DOHH2 (cell line): ENCODE data around the gene PUS7.
"Not testable (repeated sequence)": the region's sequence is repeated elsewhere in the genome, so short reads cannot be mapped to it uniquely, and the experiment has no call there.

Source experiments
- CTCF ChIP-seq: fragments of 200-600 bp; sonication (generic); IDR thresholded peaks from one replicate; pipeline ENCODE4 v1.5.1; 2014; ENCODE audit warnings: antibody characterized with exemption, mild to moderate bottlenecking, low read depth, low read length; ENCODE audit not compliant: poor library complexity, severe bottlenecking
- EZH2phosphoT487 ChIP-seq: fragments of 200-600 bp; sonication (generic); IDR thresholded peaks from 2 replicates; pipeline ENCODE4 v1.6.1; 2017; ENCODE audit warnings: borderline replicate concordance, mild to moderate bottlenecking, antibody characterized with exemption, low read length, moderate library complexity, mixed read lengths

DNA sequence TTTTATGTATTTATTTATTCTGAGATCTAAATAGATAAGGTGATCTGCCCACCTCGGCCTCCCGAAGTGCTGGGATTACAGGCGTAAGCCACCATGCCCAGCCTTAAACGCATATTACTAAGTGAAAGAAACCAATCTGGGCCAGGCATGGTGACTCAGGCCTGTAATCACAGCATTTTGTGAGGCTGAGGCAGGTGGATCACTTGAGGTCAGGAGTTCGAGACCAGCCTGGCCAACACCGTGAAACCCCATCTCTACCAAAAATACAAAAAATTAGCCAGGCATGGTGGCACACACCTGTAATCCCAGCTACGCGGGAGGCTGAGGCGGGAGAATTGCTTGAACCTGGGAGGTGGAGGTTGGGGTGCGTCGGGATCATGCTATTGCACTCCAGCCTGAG lies 2.4 kb upstream of the PUS7 start:
- not testable (repeated sequence) for TF ChIP-seq EZH2phosphoT487, CTCF
